GM12864 (cell line): Measurements from ENCODE around the gene PATZ1.

Source experiments
- DNase-seq: peaks from one replicate; pipeline ENCODE4 v3.0.0-alpha.2; 2011; ENCODE audit warnings: low read depth
- H3K4me3 ChIP-seq: 2 replicates; pipeline ENCODE4 v1.5.1; 2011; ENCODE audit warnings: mild to moderate bottlenecking, low read depth, low read length, control low read depth
- TF ChIP-seq, protein P1 (sequence below): IDR thresholded peaks from 2 replicates; pipeline ENCODE4 v1.5.1; 2011; ENCODE audit warnings: low read depth, mild to moderate bottlenecking, moderate library complexity, low read length, control low read depth, inconsistent platforms; ENCODE audit errors: missing control alignments

Gene PATZ1

DNA sequence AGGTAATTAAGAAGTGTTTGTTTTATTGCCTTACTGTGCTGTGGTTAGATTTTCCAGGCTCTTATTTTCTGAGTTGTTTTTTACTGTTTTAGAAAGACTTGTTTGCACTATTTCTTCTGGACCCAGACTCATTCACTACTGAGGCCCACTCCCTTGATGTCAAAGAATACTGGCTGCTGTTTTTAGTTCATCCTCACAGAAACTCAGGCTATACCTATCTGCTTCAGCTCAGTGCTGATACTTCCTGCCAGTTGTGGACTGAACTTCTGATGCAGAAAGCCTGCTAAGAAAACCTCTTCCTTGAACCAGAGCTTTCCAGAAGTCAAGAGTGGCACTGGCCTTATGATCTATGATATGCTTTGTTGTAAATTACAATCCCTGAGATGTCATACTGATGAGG is 38.0 kb downstream of the PATZ1 start:
- no peak overlapping the region for H3K4me3 ChIP-seq
- TF ChIP-seq, protein P1, sequence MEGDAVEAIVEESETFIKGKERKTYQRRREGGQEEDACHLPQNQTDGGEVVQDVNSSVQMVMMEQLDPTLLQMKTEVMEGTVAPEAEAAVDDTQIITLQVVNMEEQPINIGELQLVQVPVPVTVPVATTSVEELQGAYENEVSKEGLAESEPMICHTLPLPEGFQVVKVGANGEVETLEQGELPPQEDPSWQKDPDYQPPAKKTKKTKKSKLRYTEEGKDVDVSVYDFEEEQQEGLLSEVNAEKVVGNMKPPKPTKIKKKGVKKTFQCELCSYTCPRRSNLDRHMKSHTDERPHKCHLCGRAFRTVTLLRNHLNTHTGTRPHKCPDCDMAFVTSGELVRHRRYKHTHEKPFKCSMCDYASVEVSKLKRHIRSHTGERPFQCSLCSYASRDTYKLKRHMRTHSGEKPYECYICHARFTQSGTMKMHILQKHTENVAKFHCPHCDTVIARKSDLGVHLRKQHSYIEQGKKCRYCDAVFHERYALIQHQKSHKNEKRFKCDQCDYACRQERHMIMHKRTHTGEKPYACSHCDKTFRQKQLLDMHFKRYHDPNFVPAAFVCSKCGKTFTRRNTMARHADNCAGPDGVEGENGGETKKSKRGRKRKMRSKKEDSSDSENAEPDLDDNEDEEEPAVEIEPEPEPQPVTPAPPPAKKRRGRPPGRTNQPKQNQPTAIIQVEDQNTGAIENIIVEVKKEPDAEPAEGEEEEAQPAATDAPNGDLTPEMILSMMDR = no peak
- no peak for DNase-seq

DNA sequence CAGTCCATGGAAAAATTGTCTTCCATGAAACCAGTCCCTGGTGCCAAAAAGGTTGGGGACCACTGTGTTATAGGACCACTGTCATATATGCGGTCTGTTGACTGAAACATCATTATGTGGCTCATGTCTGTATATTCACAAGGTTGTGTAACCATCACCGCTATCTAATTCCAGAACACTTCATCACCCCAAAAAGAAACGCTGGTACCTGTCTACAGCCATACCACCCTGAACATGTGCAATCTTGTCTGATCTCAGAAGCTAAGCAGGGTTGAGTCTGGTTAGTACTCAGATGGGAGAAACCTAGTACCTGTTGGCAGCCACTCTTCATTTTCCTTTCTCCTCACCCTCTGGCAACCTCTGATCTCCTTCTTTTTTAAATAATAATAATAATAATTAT is 41.0 kb downstream of the PATZ1 start:
- H3K4me3 ChIP-seq = no peak overlapping the region
- DNase-seq = no peak
- TF ChIP-seq, protein P1 = no peak

DNA sequence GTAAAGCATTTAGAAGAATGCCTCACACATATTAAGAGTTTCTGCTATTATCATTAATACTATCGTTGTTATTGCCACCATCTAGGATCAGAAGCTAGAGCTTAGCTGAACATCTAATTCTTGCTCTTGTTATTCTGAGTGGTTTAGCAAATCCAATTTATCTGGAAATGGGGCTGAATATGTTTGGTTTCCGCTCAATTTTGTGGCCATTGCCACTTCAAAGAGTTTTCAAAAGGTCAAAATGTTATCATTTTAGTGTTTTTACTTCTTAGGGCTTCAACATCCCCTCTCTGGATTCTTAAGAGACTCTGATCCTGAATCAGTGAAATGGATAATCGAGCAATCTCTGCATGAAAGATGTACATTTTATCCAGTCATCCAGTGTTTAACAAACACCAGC is 43.6 kb downstream of the PATZ1 start:
- TF ChIP-seq, protein P1 = no peak
- no peak for DNase-seq
- H3K4me3 ChIP-seq = no peak overlapping the region

DNA sequence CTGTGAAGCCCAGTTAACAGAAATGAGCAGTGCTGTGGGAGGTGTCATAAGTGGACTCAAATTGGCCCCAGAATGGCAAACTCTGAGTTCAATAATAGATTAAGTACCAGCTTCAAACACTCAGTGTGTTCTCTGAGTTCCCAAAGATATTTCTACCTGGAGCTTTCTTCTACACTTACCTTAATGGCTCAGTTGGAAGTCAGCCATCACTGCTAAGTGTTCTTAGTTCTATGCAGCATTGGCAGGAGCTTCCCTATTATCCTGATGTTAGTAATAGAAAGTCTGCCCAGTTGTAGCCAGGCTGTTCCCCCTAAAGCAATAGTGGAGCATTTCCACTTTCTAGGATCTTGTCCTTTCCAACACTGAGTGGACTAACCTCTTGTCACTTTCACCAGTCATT is 44.1 kb downstream of the PATZ1 start:
- DNase-seq = no peak
- TF ChIP-seq, protein P1 = no peak

DNA sequence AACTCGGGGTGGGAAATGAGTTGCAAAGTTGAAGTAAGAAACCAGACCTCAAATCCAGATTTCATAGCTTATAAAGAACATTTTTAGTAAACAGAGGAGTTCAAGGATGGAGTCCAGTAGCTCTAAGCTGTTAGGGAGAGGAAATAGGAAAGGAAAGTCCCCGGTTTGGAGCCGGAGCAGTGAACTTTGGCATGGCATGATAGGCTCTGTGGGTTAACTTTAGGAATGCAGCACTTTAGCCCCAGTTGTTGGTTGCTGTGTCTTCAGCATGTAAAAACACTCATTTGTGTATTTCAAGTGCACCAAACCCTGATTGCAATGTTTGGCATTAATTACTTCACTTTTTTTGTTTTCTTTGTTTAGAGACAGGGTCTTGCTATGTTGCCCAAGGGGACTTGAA is 45.2 kb downstream of the PATZ1 start:
- TF ChIP-seq, protein P1 = no peak

More for the DNA sequence above, 44.1 kb downstream of the PATZ1 start:
- H3K4me3 ChIP-seq = no peak overlapping the region

DNA sequence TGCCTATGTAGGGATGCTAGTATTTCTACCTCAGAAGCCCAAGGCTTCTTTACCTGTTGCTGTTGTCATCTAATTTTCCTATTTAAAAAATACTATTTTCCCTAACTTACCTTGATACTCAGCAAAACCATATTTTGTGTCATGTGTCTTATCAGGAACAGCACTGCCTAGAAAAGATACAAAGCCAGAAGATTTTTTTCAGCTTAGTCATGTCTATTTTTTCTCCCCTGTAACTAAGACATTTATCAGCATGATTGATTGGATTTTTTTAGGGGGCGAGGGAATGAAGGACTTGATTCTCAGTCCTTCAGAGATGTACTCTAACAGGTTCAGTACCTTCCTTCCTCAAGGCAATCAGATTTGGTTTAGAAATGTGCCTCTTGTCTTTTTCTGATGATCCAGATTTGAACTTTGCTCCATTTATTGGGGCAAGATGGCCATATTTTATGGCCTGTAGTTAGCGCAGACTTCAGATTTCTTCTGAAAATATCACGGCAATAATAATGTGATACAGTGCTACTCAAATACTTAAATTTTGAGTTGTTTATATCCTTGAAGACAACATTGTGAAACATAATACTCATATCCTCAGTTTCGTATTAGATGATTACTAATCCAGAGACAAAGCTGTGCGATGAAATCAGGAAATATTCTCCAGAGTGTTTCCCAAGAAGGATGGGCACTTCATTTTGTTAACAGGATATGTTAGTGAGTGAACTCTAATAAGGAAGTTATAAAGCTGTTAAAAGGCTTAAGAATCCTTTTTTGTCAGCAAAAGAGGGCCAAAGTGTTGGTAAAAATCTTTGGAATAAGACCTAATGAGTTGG is 50.1 kb downstream of the PATZ1 start:
- TF ChIP-seq, protein P1 = no peak
- no peak for DNase-seq
- no peak overlapping the region for H3K4me3 ChIP-seq

More for the DNA sequence above, 45.2 kb downstream of the PATZ1 start:
- H3K4me3 ChIP-seq = no peak overlapping the region
- DNase-seq = no peak

DNA sequence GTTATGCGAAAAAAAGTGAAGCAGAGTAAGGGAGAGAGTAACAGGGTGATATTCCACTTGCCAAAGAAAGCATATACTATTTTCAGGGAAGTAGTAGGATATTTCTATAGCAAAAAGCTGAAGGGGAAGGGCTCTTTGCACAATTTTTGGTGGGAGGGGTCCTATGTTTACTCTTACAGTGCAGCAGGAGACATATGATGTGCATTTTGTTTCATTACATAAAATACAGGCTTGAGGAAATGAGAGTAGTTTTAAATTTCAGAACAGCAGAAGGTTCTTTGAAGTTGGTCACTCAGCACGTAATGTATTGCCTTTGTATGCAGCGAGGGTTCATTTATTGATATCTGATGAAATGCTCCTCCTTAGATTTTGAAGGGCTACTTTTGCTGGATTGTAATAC is 50.8 kb downstream of the PATZ1 start:
- H3K4me3 ChIP-seq = no peak overlapping the region
- TF ChIP-seq, protein P1 = no peak
- DNase-seq = no peak
